ENCODE data around the gene CLCN1.
A peak's percentile ranks its signal among the peaks of the same experiment; 100 is the strongest.

Gene CLCN1

GRCh38 chr7:143341842-143342241 lies 25.9 kb downstream of the CLCN1 start:
- DNase-seq: no peak

- DNase-seq: no peak
Measured at GRCh38 chr7:143343596-143343995, 27.7 kb downstream of the CLCN1 start.

GRCh38 chr7:143345428-143345900 lies 29.6 kb downstream of the CLCN1 start:
- peak; percentile 14 for DNase-seq

GRCh38 chr7:143346018-143346417 lies 30.1 kb downstream of the CLCN1 start:
- no peak for DNase-seq

GRCh38 chr7:143347950-143348349 lies 32.0 kb downstream of the CLCN1 start:
- no peak for DNase-seq

- no peak for DNase-seq
Measured at GRCh38 chr7:143351060-143351459, 35.1 kb downstream of the CLCN1 start.

- no peak for DNase-seq
Measured at GRCh38 chr7:143351574-143351973, 35.7 kb downstream of the CLCN1 start.

GRCh38 chr7:143352531-143353002 lies 36.7 kb downstream of the CLCN1 start:
- no peak for DNase-seq

- no peak for DNase-seq
Measured at GRCh38 chr7:143354376-143354775, 38.5 kb downstream of the CLCN1 start.

GRCh38 chr7:143354965-143355364 lies 39.1 kb downstream of the CLCN1 start:
- DNase-seq: no peak

- DNase-seq: no peak
Measured at GRCh38 chr7:143355450-143356385, 39.8 kb downstream of the CLCN1 start.

- no peak for DNase-seq
Measured at GRCh38 chr7:143356414-143357050, 40.6 kb downstream of the CLCN1 start.

GRCh38 chr7:143358626-143359025 lies 42.7 kb downstream of the CLCN1 start:
- no peak for DNase-seq

- no peak for DNase-seq
Measured at GRCh38 chr7:143359771-143360353, 44.0 kb downstream of the CLCN1 start.

GRCh38 chr7:143360788-143361551 lies 45.1 kb downstream of the CLCN1 start:
- DNase-seq: peak; percentile 29

GRCh38 chr7:143361552-143362130 lies 45.7 kb downstream of the CLCN1 start:
- DNase-seq: no peak

- DNase-seq: no peak
Measured at GRCh38 chr7:143362131-143363015, 46.5 kb downstream of the CLCN1 start, which contains the start of gene FAM131B. FAM131B (minus strand) TSS chr7:143362713; CDS start chr7:143362603, 110 bp downstream.

GRCh38 chr7:143363016-143363937 lies 47.4 kb downstream of the CLCN1 start:
- DNase-seq: no peak

- DNase-seq: no peak
Measured at GRCh38 chr7:143367972-143368371, 52.1 kb downstream of the CLCN1 start.

- no peak for DNase-seq
Measured at GRCh38 chr7:143368387-143368786, 52.5 kb downstream of the CLCN1 start.

Data from NCI-H1092 treated with DMSO at 0.1 percent for 48 hours (cell line).